OCI-LY1 (cell line): Measurements from ENCODE around the gene APOA4.
A peak's percentile ranks its signal among the peaks of the same experiment; 100 is the strongest.

Experiments used
- H2AFZ ChIP-seq: fragments of 200-600 bp; sonication (generic), shearing (Covaris generic); 2 replicates; pipeline ENCODE4 v1.6.0; 2014; ENCODE audit warnings: antibody characterized with exemption, mild to moderate bottlenecking, low read length
- H3F3A ChIP-seq: fragments of 200-600 bp; sonication (generic), shearing (Covaris generic); 2 replicates; pipeline ENCODE4 v1.6.0; 2014; ENCODE audit warnings: mild to moderate bottlenecking, antibody characterized with exemption, low read length, moderate library complexity; ENCODE audit not compliant: insufficient read depth
- H3K27ac ChIP-seq: fragments of 200-600 bp; sonication (generic); 2 replicates; pipeline ENCODE4 v1.5.1; 2014; ENCODE audit warnings: low read length, mixed run types, mild to moderate bottlenecking, low read depth; ENCODE audit not compliant: poor library complexity, severe bottlenecking
- H3K27me3 ChIP-seq: fragments of 200-600 bp; sonication (generic); 2 replicates; pipeline ENCODE4 v1.6.0; 2014; ENCODE audit warnings: antibody characterized with exemption, mild to moderate bottlenecking, low read length, moderate library complexity; ENCODE audit not compliant: insufficient read depth
- H3K36me3 ChIP-seq: fragments of 200-600 bp; sonication (generic); 2 replicates; pipeline ENCODE4 v1.6.1; 2014; ENCODE audit warnings: mild to moderate bottlenecking, antibody characterized with exemption, low read length, moderate library complexity, mixed read lengths; ENCODE audit not compliant: insufficient read depth
- H3K4me1 ChIP-seq: fragments of 200-600 bp; sonication (generic); 2 replicates; pipeline ENCODE4 v1.5.1; 2014; ENCODE audit warnings: mild to moderate bottlenecking, low read length, moderate library complexity; ENCODE audit not compliant: insufficient read depth, severe bottlenecking
- H3K4me2 ChIP-seq: fragments of 200-600 bp; sonication (generic), shearing (Covaris generic); 2 replicates; pipeline ENCODE4 v1.6.1; 2014; ENCODE audit warnings: low read length
- H3K4me3 ChIP-seq: fragments of 200-600 bp; sonication (generic); 2 replicates; pipeline ENCODE4 v1.5.1; 2014; ENCODE audit warnings: low read length, low read depth, mild to moderate bottlenecking, mixed read lengths; ENCODE audit not compliant: poor library complexity, severe bottlenecking
- H3K79me2 ChIP-seq: fragments of 200-600 bp; shearing (Covaris generic); 2 replicates; pipeline ENCODE4 v1.6.1; 2016; ENCODE audit warnings: mixed run types, low read length, mixed read lengths; ENCODE audit not compliant: insufficient read depth
- H3K9ac ChIP-seq: fragments of 200-600 bp; sonication (generic), shearing (Covaris generic); 2 replicates; pipeline ENCODE4 v1.6.1; 2014; ENCODE audit warnings: mild to moderate bottlenecking, low read length, mixed read lengths
- H3K9me2 ChIP-seq: fragments of 200-600 bp; sonication (generic), shearing (Covaris generic); 2 replicates; pipeline ENCODE4 v1.6.1; 2014; ENCODE audit warnings: low read depth, mild to moderate bottlenecking, low read length, mixed read lengths
- H3K9me3 ChIP-seq: fragments of 200-600 bp; shearing (Covaris generic); 2 replicates; pipeline ENCODE4 v1.6.1; 2014; ENCODE audit warnings: low read length, mixed read lengths
- H4K20me1 ChIP-seq: fragments of 200-600 bp; sonication (generic), shearing (Covaris generic); 2 replicates; pipeline ENCODE4 v1.6.0; 2016; ENCODE audit warnings: mild to moderate bottlenecking, low read length; ENCODE audit not compliant: insufficient read depth
- CTCF ChIP-seq: fragments of 200-600 bp; sonication (generic), shearing (Covaris generic); IDR thresholded peaks from 2 replicates; pipeline ENCODE4 v1.5.1; 2017; ENCODE audit warnings: mild to moderate bottlenecking, antibody characterized with exemption, low read length, moderate library complexity, mixed read lengths
- EZH2 ChIP-seq: fragments of 200-600 bp; sonication (generic), shearing (Covaris generic); IDR thresholded peaks from 2 replicates; pipeline ENCODE4 v1.8.0; 2017; ENCODE audit warnings: borderline replicate concordance, mixed run types, mild to moderate bottlenecking, antibody characterized with exemption, low read length, moderate library complexity, mixed read lengths

The APOA4 gene

DNA sequence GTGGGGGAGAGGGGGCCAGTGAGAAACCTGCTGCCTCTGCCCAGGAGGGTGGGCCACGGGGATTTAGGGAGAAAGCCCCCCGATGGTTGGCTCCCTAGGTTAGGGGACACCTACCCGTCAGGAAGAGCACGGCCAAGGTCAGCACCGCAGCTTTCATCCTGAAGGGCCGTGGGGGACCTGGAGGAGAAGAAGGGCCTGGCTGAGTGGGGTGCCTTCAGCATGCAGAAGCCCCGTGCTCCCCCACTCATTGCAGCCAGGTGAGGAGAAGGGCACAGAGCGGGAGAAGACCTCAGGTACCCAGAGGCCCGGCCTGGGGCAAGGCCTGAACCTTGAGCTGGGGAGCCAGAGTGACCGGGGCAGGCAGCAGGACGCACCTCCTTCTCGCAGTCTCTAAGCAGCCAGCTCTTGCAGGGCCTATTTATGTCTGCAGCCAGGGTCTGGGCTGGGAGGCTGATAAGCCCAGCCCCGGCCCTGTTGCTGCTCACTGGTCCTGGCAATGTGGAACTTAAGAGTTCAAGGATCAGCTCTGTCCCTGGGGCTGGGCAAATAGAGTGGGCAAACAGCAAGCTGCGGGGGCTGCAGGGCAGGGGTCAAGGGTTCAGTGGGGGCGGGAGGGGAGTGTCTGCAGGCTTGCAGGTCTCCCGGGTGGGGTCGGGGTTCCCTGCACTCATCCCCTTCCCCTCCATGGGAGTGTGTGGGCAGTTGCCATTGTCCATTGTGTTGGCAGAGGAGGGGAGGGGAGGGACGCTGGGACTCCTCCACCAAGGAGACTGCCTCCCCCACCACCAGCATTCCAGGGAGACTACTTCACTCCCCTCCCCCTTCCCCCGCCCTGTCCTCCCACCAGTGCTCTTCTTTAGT, 14.4 kb upstream of the APOA4 start, which contains the start of gene APOA1:
TSS of gene APOA1 (minus strand) at position 392 of the 861 bp plus-strand sequence. CDS start at position 157, 235 bp downstream.
- Histone ChIP-seq H2AFZ (no peak within 1 kb of the TSS), H3K27ac (no peak within 1 kb of the TSS), H3K9ac (no peak within 1 kb of the TSS), H3K27me3 (no peaks in the 10 kb centered on the region), H4K20me1 (no peaks in the 10 kb centered on the region), H3K4me2 (peak within 1 kb of the TSS; percentile 66; the same call in 1 of the 2 replicates), H3K4me3 (no peak within 1 kb of the TSS), H3K9me3 (no peaks in the 10 kb centered on the region), H3K79me2 (no peaks in the 10 kb centered on the region), H3K9me2 (no peaks in the 10 kb centered on the region), H3K36me3 (no peaks in the 10 kb centered on the region), H3F3A (no peaks in the 10 kb centered on the region), H3K4me1 (peaks cover 8% of the 10 kb centered on the region)
- TF ChIP-seq CTCF (no peak), EZH2 (no peak)

GRCh38 chr11:116836632-116836991, 13.5 kb upstream of the APOA4 start:
- Histone ChIP-seq H4K20me1 (no peaks in the 10 kb centered on the region), H3K79me2 (no peaks in the 10 kb centered on the region), H2AFZ (no peak overlapping the region), H3K9me3 (no peaks in the 10 kb centered on the region), H3K9ac (no peak overlapping the region), H3F3A (no peaks in the 10 kb centered on the region), H3K4me3 (no peak overlapping the region), H3K27me3 (no peaks in the 10 kb centered on the region), H3K9me2 (no peaks in the 10 kb centered on the region), H3K27ac (no peak overlapping the region), H3K4me2 (peak overlapping the region; percentile 66; the same call in 1 of the 2 replicates), H3K4me1 (peaks cover 8% of the 10 kb centered on the region), H3K36me3 (no peaks in the 10 kb centered on the region)
- TF ChIP-seq EZH2 (no peak), CTCF (no peak)

GRCh38 chr11:116835791-116836631, 12.9 kb upstream of the APOA4 start:
- no peaks in the 10 kb centered on the region for H3K27me3 ChIP-seq
- no peaks in the 10 kb centered on the region for H3F3A ChIP-seq
- H3K9me3 ChIP-seq, result no peaks in the 10 kb centered on the region
- no peak overlapping the region for H2AFZ ChIP-seq
- no peak overlapping the region for H3K27ac ChIP-seq
- no peaks in the 10 kb centered on the region for H3K9me2 ChIP-seq
- H3K4me2 ChIP-seq, result peak overlapping the region; percentile 66
- H3K9ac ChIP-seq, result peak overlapping the region; percentile 36; the same call in 1 of the 2 replicates
- H3K79me2 ChIP-seq, result no peaks in the 10 kb centered on the region
- TF ChIP-seq CTCF, result peak; percentile 54
- TF ChIP-seq EZH2, result no peak
- H3K4me1 ChIP-seq, result peaks cover 8% of the 10 kb centered on the region
- no peaks in the 10 kb centered on the region for H3K36me3 ChIP-seq
- no peaks in the 10 kb centered on the region for H4K20me1 ChIP-seq
- H3K4me3 ChIP-seq, result peak overlapping the region; percentile 51
